HepG2 (cell line): ENCODE results near the gene MPPE1. TPM values are rescaled to one million over a fixed set of nuclear protein-coding genes. Genes with fewer than 3 reads are reported as not detected.

Source experiments
- ATAC-seq: fragments of 200-7000 bp; cut with Tn5 transposase; 3 replicates; pipeline ENCODE4 v1.9.1; 2020; ENCODE audit warnings: mild to moderate bottlenecking, moderate library complexity
- BruUV-seq: library from RNA; stranded (reverse); fragments of 400-500 nt; replicated peaks from 2 replicates; lab custom pipeline; 2021; lab: Mats Ljungman, UMichigan
- CTCF ChIA-PET: fragments of 300-600 bp; formaldehyde crosslinking; extraction: SDS; loops from one replicate; lab custom pipeline; 2021; ENCODE audit warnings: low total read pairs, inconsistent platforms, low intra/inter-chr PET ratio; lab: Yijun Ruan, JAX
- POLR2A ChIA-PET: fragments of 350-600 bp; sonication (Branson Sonifier 250); formaldehyde crosslinking; loops from one replicate; lab custom pipeline; 2020; ENCODE audit warnings: antibody characterized with exemption, inconsistent platforms; lab: Yijun Ruan, JAX
- DNase-seq: peaks from one replicate; pipeline ENCODE4 v3.0.0-alpha.2; 2015; ENCODE audit warnings: low spot score
- FAIRE-seq: peaks from 3 replicates; lab custom pipeline; 2011; peaks lifted over from hg19 to GRCh38; lab: Jason Lieb, UNC
- H2AFZ ChIP-seq: one replicate; pipeline ENCODE4 v1.6.1; 2011; ENCODE audit warnings: low read length, inconsistent platforms
- H3K27ac ChIP-seq: fragments of 300-600 bp; 3 replicates; pipeline ENCODE4 v1.8.0; 2011; ENCODE audit warnings: mixed run types, mild to moderate bottlenecking, mixed read lengths, low read length, inconsistent platforms; ENCODE audit not compliant: insufficient read depth; ENCODE audit errors: extremely low read length
- H3K27me3 ChIP-seq, 2 experiments: fragments of 200-600 bp in 1 of 2; 2 replicates in 1 of 2; 3 replicates in 1 of 2; pipeline versions ENCODE4 v1.6.0 to v1.8.0; 2011; ENCODE audit warnings: low read length in 2 of 2, mild to moderate bottlenecking in 2 of 2, moderate library complexity in 2 of 2, inconsistent platforms in 1 of 2; ENCODE audit not compliant: insufficient read depth in 2 of 2, control insufficient read depth in 1 of 2
- H3K36me3 ChIP-seq, 2 experiments: fragments of 200-600 bp in 1 of 2; replicated peaks in 1 of 2; 2 replicates in 1 of 2; 3 replicates in 1 of 2; pipeline versions ENCODE4 v1.5.1 to v1.8.0; 2011; ENCODE audit warnings: low read length in 2 of 2, inconsistent platforms in 1 of 2; ENCODE audit not compliant: insufficient read depth in 2 of 2, control insufficient read depth in 1 of 2
- H3K4me1 ChIP-seq: 2 replicates; pipeline ENCODE4 v1.5.1; 2012; ENCODE audit warnings: low read length, inconsistent platforms; ENCODE audit not compliant: insufficient read depth
- H3K4me2 ChIP-seq: 2 replicates; pipeline ENCODE4 v1.6.0; 2011; ENCODE audit warnings: low read depth, low read length, inconsistent platforms
- H3K4me3 ChIP-seq, 3 experiments: fragments of 200-600 bp in 1 of 3; sonication (generic), shearing (Covaris generic) in 1 of 3; replicated peaks in 1 of 3; 2 replicates each; pipeline ENCODE4 v1.5.1; 2011 to 2016; ENCODE audit warnings: low read length in 3 of 3, inconsistent platforms in 2 of 3, low read depth in 2 of 3, mild to moderate bottlenecking in 2 of 3, control low read depth in 1 of 3, mixed read lengths in 1 of 3; ENCODE audit not compliant: insufficient read depth in 1 of 3
- H3K79me2 ChIP-seq: one replicate; pipeline ENCODE4 v1.6.1; 2011; ENCODE audit warnings: low read length, inconsistent platforms; ENCODE audit not compliant: insufficient read depth
- H3K9ac ChIP-seq: 2 replicates; pipeline ENCODE4 v1.6.0; 2011; ENCODE audit warnings: mild to moderate bottlenecking, low read depth, low read length, inconsistent platforms; ENCODE audit not compliant: insufficient read depth
- H3K9me3 ChIP-seq: 2 replicates; pipeline ENCODE4 v1.5.1; 2012; ENCODE audit warnings: mild to moderate bottlenecking, low read length
- H4K20me1 ChIP-seq: 2 replicates; pipeline ENCODE4 v1.6.0; 2011; ENCODE audit warnings: inconsistent platforms, mild to moderate bottlenecking, low read length, moderate library complexity; ENCODE audit not compliant: insufficient read depth
- AHR ChIP-seq: IDR thresholded peaks from 2 replicates; pipeline ENCODE4 v1.6.1; 2018; ENCODE audit warnings: missing genetic modification reagents, missing compliant biosample characterization
- HNF4A ChIP-seq: sonication (generic); formaldehyde crosslinking; IDR thresholded peaks from 2 replicates; pipeline ENCODE4 v1.4.0; 2020; ENCODE audit warnings: missing genetic modification reagents
- KMT2B ChIP-seq: IDR thresholded peaks from 2 replicates; pipeline ENCODE4 v1.6.1; 2016; ENCODE audit warnings: missing genetic modification reagents, missing compliant biosample characterization
- ZSCAN31 ChIP-seq: sonication (generic); formaldehyde crosslinking; IDR thresholded peaks from 2 replicates; pipeline ENCODE4 v1.5.0; 2020; ENCODE audit warnings: low read depth, mild to moderate bottlenecking, missing genetic modification reagents
- WGBS: methylation state at CpG from one replicate; pipeline ENCODE4 v1.1.6; 2017; ENCODE audit warnings: low lambda C conversion rate; 5-methylcytosine and 5-hydroxymethylcytosine counted together
- in situ Hi-C: cut with HindIII; loops from 2 replicates; pipeline ENCODE4 v1.10.0; 2017; ENCODE audit warnings: low pct_unique_long_range_greater_than_20kb; ENCODE audit not compliant: extremely low pct_ligation_motif_present
- intact Hi-C: fragments of 100-400 bp; cut with micrococcal nuclease; formaldehyde crosslinking; loops from one replicate; pipeline ENCODE4 v1.10.0; 2022; ENCODE audit not compliant: unreplicated experiment
- polyA plus RNA-seq, 8 experiments: library from polyadenylated mRNA; depleted of rRNA in 3 of 8; stranded (reverse) in 7 of 8; unstranded in 1 of 8; fragments of >200 nt; fragmentation: Illumina TruSeq in 4 of 8; extraction: Trizol in 4 of 8; gene quantifications; 2 replicates each; pipeline versions ENCODE4 v1.2.1 to v1.2.3, GENCODE V29; 2011 to 2016; ENCODE audit warnings: low read depth in 4 of 8, missing spikeins in 1 of 8, mixed read lengths in 1 of 8; ENCODE audit not compliant: insufficient read depth in 1 of 8
- total RNA-seq, 5 experiments: library from RNA; depleted of rRNA; stranded (reverse); fragments of >200 nt; fragmentation: Illumina TruSeq; extraction: Trizol; gene quantifications; 2 replicates each; pipeline ENCODE4 v1.2.3, GENCODE V29; 2016; ENCODE audit warnings: low read depth in 1 of 5
- TF ChIP-seq, protein P1 (sequence below): sonication (generic); formaldehyde crosslinking; IDR thresholded peaks from 2 replicates; pipeline ENCODE4 v1.5.0; 2020; ENCODE audit warnings: mild to moderate bottlenecking, missing genetic modification reagents, borderline replicate concordance
- TF ChIP-seq, protein P2 (sequence below): sonication (generic); formaldehyde crosslinking; IDR thresholded peaks from 2 replicates; pipeline ENCODE4 v1.5.1; 2020; ENCODE audit warnings: missing genetic modification reagents, mild to moderate bottlenecking, borderline replicate concordance
- TF ChIP-seq, protein P3 (sequence below): sonication (generic); formaldehyde crosslinking; IDR thresholded peaks from 2 replicates; pipeline ENCODE4 v1.4.0; 2020; ENCODE audit warnings: mild to moderate bottlenecking, missing genetic modification reagents

MPPE1 gene
- total and polyA plus RNA-seq, 2 of the 13 experiments (the other 11 are each of a cell fraction or from before 2014, with no cell fraction given) = 9.6 to 11.9 TPM

DNA sequence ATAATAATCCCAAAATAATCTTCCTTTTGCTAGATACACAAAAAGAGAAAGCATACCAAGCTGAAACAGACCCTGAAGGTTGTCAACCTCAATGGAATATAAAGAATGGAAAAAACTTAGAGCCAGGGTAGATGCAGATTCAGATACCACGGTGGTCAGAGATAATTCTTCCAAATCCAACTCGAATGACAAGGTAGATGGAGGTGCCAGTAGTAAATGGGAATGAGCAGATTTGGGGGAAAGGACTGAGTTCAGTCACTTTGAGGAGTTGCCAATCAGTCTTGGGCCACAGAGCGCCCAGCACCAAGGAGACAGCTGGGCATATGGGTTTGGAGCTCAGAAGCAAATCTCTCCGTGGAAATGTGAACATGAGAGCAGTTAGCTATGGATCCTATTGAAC, 60.3 kb downstream of the MPPE1 start:
- CTCF ChIA-PET = no interaction called here
- in situ Hi-C loops = no loop called here
- DNase-seq = no peak

More for the DNA sequence above, 60.3 kb downstream of the MPPE1 start:
- Histone ChIP-seq H2AFZ (peak overlapping the region; percentile 50), H3K9me3 (no peaks in the 10 kb centered on the region), H3K9ac (no peak overlapping the region), H3K27me3 (no peaks in the 10 kb centered on the region; a peak in 2 of 5 replicates), H3K4me1 (peaks cover 22% of the 10 kb centered on the region), H3K4me2 (no peak overlapping the region), H3K27ac (no peak overlapping the region), H3K4me3 (no peak overlapping the region), H4K20me1 (no peaks in the 10 kb centered on the region), H3K36me3 (no peaks in the 10 kb centered on the region), H3K79me2 (peaks cover 15% of the 10 kb centered on the region)
- no peak for TF ChIP-seq AHR (CRISPR knock-in tag)
- TF ChIP-seq ZSCAN31 (CRISPR knock-in tag) = no peak
- no peak for TF ChIP-seq KMT2B (CRISPR knock-in tag)
- TF ChIP-seq, protein P1, sequence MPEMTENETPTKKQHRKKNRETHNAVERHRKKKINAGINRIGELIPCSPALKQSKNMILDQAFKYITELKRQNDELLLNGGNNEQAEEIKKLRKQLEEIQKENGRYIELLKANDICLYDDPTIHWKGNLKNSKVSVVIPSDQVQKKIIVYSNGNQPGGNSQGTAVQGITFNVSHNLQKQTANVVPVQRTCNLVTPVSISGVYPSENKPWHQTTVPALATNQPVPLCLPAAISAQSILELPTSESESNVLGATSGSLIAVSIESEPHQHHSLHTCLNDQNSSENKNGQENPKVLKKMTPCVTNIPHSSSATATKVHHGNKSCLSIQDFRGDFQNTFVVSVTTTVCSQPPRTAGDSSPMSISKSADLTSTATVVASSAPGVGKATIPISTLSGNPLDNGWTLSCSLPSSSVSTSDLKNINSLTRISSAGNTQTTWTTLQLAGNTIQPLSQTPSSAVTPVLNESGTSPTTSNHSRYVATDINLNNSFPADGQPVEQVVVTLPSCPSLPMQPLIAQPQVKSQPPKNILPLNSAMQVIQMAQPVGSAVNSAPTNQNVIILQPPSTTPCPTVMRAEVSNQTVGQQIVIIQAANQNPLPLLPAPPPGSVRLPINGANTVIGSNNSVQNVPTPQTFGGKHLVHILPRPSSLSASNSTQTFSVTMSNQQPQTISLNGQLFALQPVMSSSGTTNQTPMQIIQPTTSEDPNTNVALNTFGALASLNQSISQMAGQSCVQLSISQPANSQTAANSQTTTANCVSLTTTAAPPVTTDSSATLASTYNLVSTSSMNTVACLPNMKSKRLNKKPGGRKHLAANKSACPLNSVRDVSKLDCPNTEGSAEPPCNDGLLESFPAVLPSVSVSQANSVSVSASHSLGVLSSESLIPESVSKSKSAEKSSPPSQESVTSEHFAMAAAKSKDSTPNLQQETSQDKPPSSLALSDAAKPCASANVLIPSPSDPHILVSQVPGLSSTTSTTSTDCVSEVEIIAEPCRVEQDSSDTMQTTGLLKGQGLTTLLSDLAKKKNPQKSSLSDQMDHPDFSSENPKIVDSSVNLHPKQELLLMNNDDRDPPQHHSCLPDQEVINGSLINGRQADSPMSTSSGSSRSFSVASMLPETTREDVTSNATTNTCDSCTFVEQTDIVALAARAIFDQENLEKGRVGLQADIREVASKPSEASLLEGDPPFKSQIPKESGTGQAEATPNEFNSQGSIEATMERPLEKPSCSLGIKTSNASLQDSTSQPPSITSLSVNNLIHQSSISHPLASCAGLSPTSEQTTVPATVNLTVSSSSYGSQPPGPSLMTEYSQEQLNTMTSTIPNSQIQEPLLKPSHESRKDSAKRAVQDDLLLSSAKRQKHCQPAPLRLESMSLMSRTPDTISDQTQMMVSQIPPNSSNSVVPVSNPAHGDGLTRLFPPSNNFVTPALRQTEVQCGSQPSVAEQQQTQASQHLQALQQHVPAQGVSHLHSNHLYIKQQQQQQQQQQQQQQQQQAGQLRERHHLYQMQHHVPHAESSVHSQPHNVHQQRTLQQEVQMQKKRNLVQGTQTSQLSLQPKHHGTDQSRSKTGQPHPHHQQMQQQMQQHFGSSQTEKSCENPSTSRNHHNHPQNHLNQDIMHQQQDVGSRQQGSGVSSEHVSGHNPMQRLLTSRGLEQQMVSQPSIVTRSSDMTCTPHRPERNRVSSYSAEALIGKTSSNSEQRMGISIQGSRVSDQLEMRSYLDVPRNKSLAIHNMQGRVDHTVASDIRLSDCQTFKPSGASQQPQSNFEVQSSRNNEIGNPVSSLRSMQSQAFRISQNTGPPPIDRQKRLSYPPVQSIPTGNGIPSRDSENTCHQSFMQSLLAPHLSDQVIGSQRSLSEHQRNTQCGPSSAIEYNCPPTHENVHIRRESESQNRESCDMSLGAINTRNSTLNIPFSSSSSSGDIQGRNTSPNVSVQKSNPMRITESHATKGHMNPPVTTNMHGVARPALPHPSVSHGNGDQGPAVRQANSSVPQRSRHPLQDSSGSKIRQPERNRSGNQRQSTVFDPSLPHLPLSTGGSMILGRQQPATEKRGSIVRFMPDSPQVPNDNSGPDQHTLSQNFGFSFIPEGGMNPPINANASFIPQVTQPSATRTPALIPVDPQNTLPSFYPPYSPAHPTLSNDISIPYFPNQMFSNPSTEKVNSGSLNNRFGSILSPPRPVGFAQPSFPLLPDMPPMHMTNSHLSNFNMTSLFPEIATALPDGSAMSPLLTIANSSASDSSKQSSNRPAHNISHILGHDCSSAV (CRISPR knock-in tag) = no peak
- TF ChIP-seq, protein P2, sequence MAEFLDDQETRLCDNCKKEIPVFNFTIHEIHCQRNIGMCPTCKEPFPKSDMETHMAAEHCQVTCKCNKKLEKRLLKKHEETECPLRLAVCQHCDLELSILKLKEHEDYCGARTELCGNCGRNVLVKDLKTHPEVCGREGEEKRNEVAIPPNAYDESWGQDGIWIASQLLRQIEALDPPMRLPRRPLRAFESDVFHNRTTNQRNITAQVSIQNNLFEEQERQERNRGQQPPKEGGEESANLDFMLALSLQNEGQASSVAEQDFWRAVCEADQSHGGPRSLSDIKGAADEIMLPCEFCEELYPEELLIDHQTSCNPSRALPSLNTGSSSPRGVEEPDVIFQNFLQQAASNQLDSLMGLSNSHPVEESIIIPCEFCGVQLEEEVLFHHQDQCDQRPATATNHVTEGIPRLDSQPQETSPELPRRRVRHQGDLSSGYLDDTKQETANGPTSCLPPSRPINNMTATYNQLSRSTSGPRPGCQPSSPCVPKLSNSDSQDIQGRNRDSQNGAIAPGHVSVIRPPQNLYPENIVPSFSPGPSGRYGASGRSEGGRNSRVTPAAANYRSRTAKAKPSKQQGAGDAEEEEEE (CRISPR knock-in tag) = no peak
- TF ChIP-seq HNF4A (CRISPR knock-in tag) = no peak
- TF ChIP-seq, protein P3, sequence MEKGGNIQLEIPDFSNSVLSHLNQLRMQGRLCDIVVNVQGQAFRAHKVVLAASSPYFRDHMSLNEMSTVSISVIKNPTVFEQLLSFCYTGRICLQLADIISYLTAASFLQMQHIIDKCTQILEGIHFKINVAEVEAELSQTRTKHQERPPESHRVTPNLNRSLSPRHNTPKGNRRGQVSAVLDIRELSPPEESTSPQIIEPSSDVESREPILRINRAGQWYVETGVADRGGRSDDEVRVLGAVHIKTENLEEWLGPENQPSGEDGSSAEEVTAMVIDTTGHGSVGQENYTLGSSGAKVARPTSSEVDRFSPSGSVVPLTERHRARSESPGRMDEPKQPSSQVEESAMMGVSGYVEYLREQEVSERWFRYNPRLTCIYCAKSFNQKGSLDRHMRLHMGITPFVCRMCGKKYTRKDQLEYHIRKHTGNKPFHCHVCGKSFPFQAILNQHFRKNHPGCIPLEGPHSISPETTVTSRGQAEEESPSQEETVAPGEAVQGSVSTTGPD = no peak
- no TSS peak for BruUV-seq
- intact Hi-C loops = no loop called here
- no peak for FAIRE-seq
- POLR2A ChIA-PET = no interaction called here
- no peak for ATAC-seq
- WGBS = 64% methylated on average over 4 of the region's 4 CpGs
